Erythroblast (primary cell): ENCODE data around the gene KLF16.

Source experiments
- GATA1 ChIP-seq: IDR thresholded peaks from 2 replicates; pipeline ENCODE4 v1.6.1; 2011; ENCODE audit warnings: low read depth, mild to moderate bottlenecking, control low read depth, low read length, moderate library complexity
- POLR2A ChIP-seq: IDR thresholded peaks from 2 replicates; pipeline ENCODE4 v1.6.1; 2011; ENCODE audit warnings: mild to moderate bottlenecking, low read length

GRCh38 chr19:1814391-1814790 is 49.0 kb downstream of the KLF16 start:
- TF ChIP-seq POLR2A, result no peak
- no peak for TF ChIP-seq GATA1
